ENCODE data around the gene KCNQ5. TPM values are rescaled to one million over a fixed set of nuclear protein-coding genes. Genes with fewer than 3 reads are reported as not detected.

Gene KCNQ5
- total and polyA plus RNA-seq, 12 donors, result 0.10 to 3.6 (median 0.52) TPM

GRCh38 chr6:73002588-73002987, 380.7 kb downstream of the KCNQ5 start:
- no peak for TF ChIP-seq POLR2A (IDR thresholded peaks at IDR 0.05)
- no peak for TF ChIP-seq CTCF (IDR thresholded peaks at IDR 0.05)
- H3K4me3 ChIP-seq, result no peak overlapping the region
- no peaks in the 10 kb centered on the region for H3K36me3 ChIP-seq (replicated peaks in 1 of 2)
- H3K9me3 ChIP-seq (replicated peaks in 1 of 3), result no peaks in the 10 kb centered on the region
- H3K4me1 ChIP-seq (replicated peaks in 1 of 2), result no peaks in the 10 kb centered on the region
- intact Hi-C loops (cut with DNase I), result no loop called here
- no peaks in the 10 kb centered on the region for H3K27me3 ChIP-seq
- no peak overlapping the region for H3K27ac ChIP-seq
- DNase-seq, result no peak

GRCh38 chr6:73003302-73003701, 381.4 kb downstream of the KCNQ5 start:
- WGBS, 4 donors, result 55 to 73% (median 67%) methylated on average over 3 of the region's 3 CpGs
- H3K27me3 ChIP-seq, result no peaks in the 10 kb centered on the region
- no peaks in the 10 kb centered on the region for H3K9me3 ChIP-seq (replicated peaks in 1 of 3)
- TF ChIP-seq POLR2A (IDR thresholded peaks at IDR 0.05), result no peak
- no peak for TF ChIP-seq CTCF (IDR thresholded peaks at IDR 0.05)
- H3K27ac ChIP-seq, result no peak overlapping the region
- no peak for DNase-seq
- intact Hi-C loops (cut with DNase I), result no loop called here
- H3K4me3 ChIP-seq, result no peak overlapping the region
- H3K4me1 ChIP-seq (replicated peaks in 1 of 2), result no peaks in the 10 kb centered on the region
- H3K36me3 ChIP-seq (replicated peaks in 1 of 2), result no peaks in the 10 kb centered on the region

GRCh38 chr6:73004231-73004630, 382.4 kb downstream of the KCNQ5 start:
- no peak overlapping the region for H3K27ac ChIP-seq
- H3K4me3 ChIP-seq, result no peak overlapping the region
- no peak for DNase-seq
- no peaks in the 10 kb centered on the region for H3K9me3 ChIP-seq (replicated peaks in 1 of 3)
- TF ChIP-seq CTCF (IDR thresholded peaks at IDR 0.05) (no peak), POLR2A (IDR thresholded peaks at IDR 0.05) (no peak)
- H3K4me1 ChIP-seq (replicated peaks in 1 of 2), result no peaks in the 10 kb centered on the region
- H3K36me3 ChIP-seq (replicated peaks in 1 of 2), result no peaks in the 10 kb centered on the region
- intact Hi-C loops (cut with DNase I), result no loop called here
- H3K27me3 ChIP-seq, result no peaks in the 10 kb centered on the region

DNA sequence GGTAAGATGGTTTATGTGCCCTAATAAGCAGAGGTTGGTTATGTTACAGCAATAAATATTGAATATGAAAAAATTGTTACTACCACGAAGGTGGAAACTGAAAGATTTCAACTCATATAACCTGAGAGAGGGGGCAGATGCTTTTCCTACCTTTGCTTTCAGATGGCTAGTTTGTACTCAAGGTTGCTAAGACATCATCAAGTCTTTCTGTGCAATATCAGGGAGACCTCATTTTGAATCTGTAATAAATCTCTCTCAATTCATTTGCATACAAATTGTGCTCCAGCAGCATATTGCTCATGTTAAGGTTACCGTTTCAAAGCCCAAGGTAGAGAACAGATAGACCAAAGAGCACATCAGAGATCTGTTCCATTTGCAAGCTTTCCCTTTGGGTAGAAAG, 383.0 kb downstream of the KCNQ5 start:
- WGBS, 4 donors, result 58 to 66% (median 59%) methylated on average over 2 of the region's 2 CpGs
- H3K4me3 ChIP-seq, result no peak overlapping the region
- H3K27ac ChIP-seq, result no peak overlapping the region
- H3K4me1 ChIP-seq (replicated peaks in 1 of 2), result no peaks in the 10 kb centered on the region
- no peaks in the 10 kb centered on the region for H3K36me3 ChIP-seq (replicated peaks in 1 of 2)
- TF ChIP-seq CTCF (IDR thresholded peaks at IDR 0.05) (no peak), POLR2A (IDR thresholded peaks at IDR 0.05) (no peak)
- DNase-seq, result no peak
- intact Hi-C loops (cut with DNase I), result no loop called here
- H3K9me3 ChIP-seq (replicated peaks in 1 of 3), result no peaks in the 10 kb centered on the region
- H3K27me3 ChIP-seq, result no peaks in the 10 kb centered on the region
